Right kidney (tissue), 1 donor: ENCODE results near the gene BMI1.
"Not testable (repeated sequence)": the region's sequence is repeated elsewhere in the genome, so short reads cannot be mapped to it uniquely, and the experiment has no call there.

Source experiments
- DNase-seq: peaks from one replicate; pipeline ENCODE4 v3.0.0-alpha.2; 2016

BMI1 gene

DNA sequence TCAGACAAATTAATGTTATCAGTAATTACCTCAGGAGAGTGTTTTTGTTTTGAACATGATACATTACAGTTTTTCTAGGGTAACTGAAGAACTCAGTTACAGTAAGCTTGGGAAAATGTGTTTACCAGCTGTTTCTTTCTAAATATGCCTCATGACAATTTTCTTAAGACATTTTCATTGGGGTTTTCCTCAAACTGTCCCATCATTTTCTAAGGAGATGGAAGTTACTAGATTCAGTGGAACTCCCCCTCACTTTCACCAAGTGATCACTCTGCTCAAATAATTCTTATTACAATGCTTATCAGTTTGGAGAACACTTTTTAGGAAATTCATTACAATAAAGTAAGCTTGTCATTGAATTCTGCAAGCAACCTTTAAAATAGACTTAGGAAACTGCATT lies 18.0 kb downstream of the BMI1 start:
- no peak for DNase-seq

DNA sequence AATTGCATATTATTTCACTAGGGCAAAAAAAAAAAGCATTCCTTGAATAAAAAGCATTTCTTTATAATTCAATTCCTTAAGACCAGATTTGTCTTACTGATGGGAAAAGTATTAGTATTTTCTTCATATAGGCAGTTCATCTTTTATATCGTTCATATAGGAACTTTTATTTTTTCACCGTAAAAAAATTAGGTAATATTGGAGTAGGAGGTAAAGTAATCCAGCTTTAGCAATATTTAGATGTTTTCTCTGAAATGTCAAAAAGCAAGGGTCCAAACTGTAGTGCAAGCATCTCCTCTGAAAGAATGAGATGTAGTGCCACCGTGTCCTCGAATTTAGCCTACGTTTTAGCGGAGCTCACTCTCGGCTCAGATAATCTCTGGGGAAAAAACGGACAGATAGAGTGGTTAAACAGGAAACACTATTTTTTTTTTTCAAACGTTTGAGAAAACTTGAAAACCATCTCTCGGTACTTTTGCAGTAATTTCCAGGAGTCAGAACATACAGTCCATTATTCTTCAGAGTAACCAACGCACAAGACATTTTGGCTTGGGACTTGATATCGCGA lies 18.9 kb downstream of the BMI1 start:
- no peak for DNase-seq

DNA sequence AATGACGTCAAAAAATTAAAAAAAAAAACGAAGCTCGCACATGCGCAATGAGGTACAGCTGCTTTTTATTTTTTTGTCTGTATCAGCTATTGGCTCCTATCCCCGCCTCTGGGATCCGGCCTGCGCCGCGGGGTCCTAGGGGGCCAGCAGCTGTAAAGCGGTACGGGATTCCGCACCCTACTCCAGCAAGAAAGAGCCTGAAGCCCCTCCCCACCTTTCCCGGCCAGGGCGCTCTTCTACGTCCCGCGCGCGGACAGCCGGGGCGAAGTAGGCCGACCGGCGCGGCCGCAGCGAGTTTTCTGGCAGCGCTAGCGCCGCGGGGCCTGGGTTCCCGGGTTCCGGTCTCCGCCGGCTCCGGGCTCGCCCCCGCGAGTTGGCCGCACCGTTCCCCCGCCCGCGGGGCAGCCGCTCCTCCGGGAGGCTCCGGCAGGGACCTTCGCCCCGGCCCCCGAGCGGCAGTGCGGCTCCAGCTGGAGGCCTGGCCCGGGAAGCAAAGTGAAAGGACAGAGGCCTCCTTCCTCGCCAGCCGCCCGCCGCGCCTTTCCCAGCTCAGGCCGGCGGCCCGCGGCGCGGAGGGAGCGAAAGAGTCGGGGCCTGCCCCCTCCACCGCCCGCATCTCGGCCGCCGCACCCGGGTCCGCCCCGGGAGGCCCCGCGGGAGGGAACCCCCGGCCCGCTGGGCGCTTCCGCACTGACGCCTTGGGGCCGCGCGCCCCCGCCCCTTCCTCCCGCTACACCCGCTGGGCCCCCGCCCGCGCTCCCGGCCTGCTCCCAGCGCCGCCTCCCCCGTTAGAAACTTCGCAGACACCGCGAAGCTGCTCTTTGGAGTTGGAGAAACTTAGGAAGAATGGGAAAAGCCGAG lies 19.7 kb downstream of the BMI1 start:
- DNase-seq, result peak; percentile 99

DNA sequence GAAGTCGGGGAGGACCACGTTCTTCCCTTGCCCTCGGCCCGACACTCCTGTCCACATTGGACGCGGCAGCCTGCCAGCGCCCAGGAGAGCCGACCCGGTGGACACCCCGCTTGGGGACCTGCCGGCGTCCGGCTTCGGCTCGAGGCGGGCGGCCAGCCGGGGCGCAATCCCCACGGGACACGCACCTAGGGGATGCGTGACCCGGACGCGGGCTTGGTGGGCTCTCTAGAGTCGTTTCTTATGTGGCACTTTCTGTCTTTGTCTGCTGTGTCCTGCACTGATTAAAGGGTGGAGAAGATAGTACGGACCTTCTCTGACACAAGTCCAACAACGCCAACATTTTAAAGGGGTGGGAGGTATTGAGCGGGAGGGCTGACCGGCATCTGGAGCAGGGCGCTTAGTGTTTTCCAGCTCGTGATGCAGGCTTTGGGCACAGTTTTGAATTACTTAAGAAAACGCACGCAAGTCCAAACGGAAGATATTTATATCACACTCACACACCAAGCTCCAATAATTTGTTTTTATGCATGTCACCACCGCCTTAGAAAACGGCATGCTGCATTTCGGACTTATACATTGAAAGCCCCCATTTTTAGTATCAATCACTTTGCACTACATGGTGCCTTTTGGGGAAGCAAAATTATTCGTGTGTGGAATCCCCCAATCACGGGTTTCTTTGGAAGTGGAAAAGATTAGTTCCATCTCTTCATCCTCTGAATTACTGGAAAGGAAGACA lies 20.5 kb downstream of the BMI1 start:
- peak; percentile 91 for DNase-seq

DNA sequence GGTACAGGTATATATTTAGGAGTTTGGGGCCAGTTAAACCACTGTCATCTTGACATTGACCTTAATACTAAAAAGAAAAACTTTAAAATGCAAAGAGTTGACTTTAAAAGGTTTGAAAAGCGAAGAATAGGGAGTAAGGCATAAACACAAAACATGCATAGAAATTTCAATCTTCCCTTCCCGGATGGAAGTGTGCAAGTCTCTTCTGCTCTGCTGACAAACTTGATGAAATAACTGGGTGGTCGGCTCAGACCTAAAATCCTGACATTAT lies 21.0 kb downstream of the BMI1 start:
- DNase-seq, result no peak

DNA sequence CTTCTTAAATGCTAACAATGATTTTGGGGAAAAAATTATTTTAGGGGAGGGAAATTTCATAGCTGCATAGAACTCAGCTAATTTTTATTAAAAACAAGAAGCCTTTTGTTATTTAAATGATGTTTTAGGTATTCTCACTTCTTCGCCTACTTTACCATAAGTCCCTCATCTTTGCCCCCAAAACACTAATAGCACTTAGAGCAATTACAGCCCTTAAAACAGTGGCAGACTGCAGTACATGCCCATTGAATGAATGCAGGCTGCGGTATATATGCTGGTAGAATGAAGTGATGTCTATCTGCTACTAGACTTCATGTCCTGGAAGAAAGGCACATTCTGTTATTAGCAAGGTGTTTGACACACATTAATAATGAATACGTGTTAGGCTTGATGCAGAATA lies 21.5 kb downstream of the BMI1 start:
- DNase-seq, result peak; percentile 26

DNA sequence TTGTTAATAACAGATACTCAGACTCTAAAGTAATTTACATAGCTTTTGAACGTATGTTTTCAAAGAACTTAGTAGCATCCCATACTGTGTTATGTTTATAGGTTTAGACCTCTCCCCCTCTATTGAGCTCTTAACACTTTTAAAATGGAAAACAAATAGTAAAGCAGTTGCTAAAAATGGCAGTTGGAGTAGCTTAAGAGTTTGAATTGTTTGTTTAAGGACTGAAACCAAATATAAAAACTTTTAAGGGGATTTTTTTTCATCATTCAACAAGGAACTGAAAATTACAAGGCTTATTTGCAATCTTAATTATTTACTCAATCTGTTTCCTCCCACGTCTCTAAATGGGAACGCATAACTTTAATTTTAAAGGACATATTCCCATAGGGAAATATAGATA lies 22.8 kb downstream of the BMI1 start:
- peak; percentile 26 for DNase-seq

DNA sequence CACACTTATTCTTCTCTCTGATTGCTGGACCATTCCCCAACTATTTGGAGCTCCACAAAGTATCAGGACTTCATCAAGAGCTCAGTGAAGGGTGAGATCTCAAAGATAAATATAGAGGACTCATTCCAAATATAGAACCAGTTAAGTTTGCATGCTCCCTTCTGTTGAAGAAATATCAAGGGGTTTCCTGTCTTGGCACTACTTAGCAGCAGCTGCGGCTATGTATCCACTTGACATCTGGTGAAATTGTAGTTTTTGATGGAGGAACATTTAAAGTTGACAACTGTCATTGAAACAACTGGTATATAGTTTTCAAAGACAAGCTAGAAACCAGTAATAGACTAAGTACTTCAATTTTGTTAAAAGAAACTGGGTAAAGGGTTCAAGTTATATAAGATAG lies 23.4 kb downstream of the BMI1 start:
- DNase-seq, result peak; percentile 50

DNA sequence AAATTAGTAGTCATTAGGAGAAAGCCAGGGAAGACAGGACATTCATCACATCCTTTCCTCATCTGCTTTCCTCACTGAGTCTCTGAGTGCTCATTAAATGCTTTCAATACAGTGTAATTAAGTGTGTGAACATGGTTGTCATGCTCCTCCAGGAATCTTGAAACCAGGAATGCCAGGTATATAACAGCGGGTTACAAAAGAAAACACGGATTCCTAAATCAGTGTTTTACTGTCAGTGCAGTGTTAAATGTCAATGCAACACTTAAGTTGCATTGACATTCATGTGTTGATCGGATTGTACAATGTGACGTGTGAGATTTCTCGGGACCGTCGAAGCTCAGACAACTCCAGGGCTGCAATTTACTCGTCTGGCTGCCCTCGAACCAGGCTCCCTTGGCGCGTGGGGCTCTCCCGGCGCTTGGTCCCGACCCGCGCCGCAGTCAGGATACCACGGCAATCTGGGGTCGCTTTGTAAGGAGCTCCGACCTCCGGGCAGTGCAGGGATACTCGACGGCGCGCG lies 23.9 kb downstream of the BMI1 start:
- no peak for DNase-seq

DNA sequence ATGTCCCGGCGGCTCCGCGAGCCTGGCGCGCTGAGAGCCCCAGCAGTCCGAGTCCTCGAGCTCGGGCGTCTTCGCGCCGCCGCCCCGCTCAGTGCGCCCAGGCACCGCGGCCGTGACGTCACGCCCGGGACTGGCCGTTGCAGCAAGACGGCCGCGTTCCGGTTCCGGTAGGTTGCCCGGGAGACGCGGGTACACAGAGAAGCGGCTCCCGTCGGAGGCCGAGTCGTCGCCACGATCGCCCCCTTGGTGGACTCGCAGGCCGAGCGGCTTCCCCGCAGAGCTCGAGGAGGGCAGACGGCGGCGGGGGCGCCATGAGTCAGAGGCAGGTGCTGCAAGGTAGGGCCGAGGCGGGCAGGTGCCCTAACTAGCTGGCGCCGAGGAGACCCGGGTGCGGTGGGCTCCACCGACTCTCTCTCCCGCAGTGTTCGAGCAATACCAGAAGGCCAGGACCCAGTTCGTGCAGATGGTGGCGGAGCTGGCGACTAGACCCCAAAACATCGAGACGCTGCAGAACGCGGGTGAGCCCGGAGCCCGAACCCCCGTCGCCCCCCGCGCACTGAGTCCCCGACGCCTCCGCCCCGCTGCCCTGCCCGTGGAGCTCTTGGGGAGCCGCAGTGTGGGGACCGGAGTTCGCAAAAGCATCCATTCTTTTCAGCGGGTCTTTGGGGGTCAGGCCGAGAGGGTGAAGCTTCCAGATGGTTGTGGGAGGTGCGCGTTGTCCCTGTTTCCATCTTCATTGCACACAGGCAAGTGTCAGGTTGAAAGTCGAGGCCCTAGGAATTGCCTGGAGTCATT lies 24.6 kb downstream of the BMI1 start, which contains the start of gene SPAG6:
SPAG6 (plus strand) TSS at position 196 of the 795 bp plus-strand sequence; CDS start at position 312, 116 bp downstream.
- DNase-seq, result peak; percentile 76

DNA sequence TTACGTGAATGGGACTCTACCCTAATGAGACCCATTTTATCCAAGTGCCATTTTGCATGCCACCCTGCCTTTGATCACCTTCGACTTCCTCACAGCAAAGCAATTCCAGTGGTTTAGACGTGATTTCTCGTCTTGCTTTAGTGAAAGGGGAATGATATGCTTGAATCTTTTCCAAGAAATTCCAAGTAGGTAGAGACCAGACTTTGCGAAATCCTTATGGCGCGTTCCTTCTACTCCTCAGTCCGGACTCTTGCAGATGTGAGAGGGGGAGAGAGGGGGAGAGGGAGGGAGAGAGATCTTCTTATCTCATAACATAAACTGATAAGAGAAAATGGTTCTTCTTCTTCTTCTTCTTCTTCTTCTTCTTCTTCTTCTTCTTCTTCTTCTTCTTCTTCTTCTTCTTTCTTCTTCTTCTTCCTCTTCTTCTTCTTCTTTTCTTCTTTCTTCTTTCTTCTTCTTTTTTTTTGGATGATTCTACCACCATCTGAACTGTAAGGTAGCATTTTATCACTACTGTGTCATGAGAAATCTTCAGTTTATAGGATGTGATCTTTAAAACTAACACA lies 25.3 kb downstream of the BMI1 start:
- DNase-seq, result peak; percentile 42

DNA sequence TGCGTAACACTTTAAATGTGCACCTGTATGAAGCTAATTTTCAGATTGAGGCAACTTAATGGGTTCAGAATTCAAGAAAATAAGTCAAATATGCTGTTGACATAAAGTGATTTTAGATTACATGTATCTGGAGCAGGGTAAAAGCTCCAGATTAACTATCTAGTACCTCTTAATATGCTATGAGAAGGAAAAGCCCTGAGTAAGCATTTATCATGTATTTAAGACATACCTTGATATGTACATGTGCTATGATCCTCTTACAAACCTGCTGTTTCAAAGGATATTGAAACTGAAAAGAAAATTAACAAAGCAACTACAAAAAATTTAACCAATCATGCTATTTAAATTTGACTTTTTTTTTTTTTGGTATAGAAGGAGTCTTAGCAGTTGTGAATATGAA lies 28.9 kb downstream of the BMI1 start:
- no peak for DNase-seq

DNA sequence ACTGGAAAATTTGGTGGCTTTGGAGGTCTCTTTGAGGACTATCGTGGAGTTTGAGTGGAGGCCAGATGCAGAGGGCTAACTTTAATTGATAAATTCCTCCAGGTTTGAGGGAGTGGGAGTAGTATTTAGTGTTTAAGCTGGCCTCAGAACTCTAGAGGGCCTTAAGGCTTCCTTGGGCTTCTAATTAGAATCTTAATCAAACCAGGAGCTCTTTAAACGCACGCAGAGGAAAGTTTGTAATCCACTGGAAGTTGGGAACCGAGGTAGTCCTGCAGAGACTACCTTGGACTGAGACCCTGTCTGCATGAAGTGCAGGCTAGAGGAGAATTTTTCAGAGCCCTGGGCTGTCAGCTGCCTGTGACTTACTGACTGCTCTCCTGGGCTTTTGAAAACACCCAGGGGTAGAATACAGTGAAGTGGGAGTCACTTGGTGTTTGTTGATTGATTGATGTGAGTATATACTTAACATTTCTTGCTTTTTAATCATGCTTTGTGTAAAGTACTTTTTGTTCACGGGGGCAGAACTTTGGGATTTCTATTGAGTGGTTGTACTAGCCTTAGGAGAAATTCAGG lies 30.3 kb downstream of the BMI1 start:
- DNase-seq, result no peak

DNA sequence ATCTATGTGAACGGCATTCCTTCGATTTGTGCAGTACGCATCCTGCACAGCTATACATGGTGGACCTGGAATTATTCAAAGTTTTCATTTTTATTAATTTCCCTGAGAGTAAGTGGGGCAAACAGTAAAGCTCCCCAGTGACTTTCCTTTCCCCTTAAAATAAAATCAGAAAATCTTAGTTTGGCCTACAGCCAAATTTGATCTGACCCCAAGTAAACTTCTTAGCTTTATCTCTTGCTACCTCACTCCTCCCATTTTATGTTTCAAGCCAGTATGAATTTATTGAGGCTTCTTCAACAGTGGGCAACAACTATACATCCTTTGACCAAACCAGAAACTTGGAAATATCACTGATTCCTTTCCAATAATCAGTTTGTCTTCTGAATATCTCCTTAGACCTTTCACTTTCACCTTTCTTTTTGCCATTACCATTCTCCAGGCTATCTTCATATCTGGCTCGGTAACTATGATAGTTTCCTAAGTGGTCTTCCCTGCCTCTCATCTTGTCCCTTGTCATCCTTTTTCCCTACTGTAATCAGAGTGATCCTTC lies 35.5 kb downstream of the BMI1 start:
- no peak for DNase-seq

DNA sequence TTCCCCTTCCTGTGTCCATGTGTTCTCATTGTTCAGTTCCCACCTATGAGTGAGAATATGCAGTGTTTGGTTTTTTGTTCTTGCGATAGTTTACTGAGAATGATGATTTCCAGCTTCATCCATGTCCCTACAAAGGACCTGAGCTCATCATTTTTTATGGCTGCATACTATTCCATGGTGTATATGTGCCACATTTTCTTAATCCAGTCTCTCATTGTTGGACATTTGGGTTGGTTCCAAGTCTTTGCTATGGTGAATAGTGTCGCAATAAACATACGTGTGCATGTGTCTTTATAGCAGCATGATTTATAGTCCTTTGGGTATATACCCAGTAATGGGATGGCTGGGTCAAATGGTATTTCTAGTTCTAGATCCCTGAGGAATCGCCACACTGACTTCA lies 36.9 kb downstream of the BMI1 start:
- DNase-seq, result not testable (repeated sequence)

DNA sequence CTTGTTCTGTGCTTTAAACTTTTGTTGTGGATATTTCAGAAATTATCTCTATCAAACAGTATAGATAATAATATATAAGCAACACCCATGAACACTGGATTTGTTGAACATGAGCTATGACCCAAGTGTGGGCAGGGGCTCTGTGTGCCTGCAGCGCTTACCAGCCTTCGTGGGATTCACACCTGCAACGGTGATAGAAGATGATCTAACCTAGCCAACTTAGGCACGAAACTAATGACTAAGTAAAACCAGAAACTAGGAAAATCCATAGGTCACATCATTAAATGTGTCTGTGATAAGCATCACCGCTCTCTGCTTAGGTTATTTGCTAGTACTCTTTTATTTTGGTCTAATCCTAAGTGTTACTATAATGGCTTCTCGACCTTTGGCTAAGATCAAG lies 42.4 kb downstream of the BMI1 start:
- DNase-seq, result no peak

DNA sequence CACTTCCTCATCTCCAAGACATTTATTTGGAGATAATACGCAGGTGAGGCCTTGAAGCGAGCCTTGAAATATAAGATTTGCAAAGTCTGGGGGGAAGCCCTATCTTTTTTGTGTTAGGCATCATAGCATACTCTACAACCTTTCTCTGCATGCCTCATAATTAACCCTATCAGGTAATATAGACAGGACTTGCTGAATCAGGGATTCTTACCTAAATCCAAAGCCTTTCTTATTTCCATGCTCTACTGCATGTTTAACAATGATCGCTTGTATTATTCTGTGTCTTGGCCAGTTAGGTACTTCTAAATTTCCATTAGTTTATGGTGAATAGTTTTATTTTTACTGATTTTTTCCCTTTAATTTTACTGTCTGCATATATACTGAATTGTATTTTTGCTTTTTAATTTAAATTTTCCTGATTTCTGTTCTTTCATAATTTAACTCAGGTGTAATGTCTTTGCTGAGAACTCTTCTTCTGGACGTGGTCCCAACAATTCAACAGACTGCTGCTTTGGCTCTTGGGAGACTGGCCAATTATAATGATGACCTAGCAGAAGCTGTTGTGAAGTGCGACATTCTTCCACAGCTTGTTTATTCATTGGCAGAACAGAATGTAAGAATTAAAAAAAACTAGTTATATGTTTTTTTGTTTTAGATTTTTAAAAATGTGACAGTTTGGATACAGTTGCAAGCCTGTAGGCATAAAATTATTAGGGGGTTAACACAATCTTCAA lies 43.7 kb downstream of the BMI1 start:
- no peak for DNase-seq

DNA sequence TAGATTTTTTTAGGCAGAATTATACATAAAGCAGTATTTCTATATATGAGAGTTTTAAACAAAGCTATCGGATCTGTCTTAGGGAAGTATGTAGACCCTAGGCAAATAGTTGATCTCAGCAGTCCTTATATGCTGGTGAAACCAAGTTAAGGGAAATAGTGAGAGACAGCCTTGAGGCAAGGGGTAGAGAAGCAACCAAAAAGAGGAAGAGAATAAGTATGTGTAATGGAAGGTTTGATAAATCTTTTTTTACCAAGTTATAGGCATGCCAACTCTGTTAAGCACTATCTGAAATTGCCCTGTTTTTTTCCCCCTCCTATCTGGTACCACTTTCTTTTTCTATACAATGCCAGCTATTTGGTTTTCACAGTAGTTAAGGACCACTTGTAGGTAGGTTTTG lies 44.3 kb downstream of the BMI1 start:
- no peak for DNase-seq

DNA sequence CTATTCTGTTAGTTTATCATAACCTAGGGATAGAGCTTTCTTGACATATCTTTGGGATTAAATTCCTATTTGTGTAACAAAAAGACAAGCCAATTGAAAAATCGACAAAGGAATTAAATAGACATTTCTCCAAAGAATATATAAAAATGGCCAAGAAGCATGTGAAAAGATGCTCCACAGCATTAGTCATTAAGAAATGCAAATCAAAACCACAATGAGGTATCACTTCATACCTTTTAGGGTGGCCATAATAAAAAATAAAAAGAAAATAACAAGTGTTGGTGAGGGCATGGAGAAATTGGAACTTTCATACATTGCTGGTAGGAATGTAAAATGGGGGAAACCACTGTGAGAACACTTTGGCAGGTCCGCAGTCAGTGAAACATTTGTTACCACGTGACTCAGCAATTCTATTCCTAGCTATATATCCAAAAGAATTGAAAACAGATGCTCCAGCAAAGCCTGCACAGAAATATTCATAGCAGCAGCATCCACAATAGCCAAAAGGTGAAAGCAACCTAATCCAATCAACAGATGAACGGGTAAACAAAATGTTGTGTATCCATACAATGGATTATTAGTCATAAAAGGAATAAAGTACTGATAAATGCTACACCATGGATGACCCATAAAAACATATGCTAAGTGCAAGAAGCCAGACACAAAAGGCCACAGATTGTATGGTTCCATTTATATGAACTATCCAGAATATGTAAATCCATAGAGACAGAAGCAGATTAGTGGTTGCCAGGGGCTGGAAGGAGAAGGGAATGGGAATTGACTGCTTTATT lies 44.9 kb downstream of the BMI1 start:
- DNase-seq, result no peak

DNA sequence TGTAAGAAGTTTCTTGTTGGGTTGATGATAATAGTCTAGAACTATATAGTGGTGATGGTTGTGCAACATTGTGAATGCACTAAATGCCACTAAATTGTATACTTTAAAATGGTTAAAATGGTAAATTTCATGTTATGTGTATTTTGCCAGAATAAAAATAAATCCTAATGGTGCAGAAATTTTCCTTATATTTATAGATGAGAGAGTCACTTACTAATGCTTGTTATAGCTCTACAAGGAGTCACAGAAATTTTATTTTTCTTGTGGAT lies 45.5 kb downstream of the BMI1 start:
- no peak for DNase-seq
